ENCODE data around the gene AGBL1. TPM values are rescaled to one million over a fixed set of nuclear protein-coding genes. Genes with fewer than 3 reads are reported as not detected.
A peak's percentile ranks its signal among the peaks of the same experiment; 100 is the strongest.

AGBL1 gene
- under 1 TPM; 0.06 to 0.13 (median 0.09) TPM for polyA plus RNA-seq (ENCODE audit: insufficient read length in 4 of 4)

GRCh38 chr15:86079508-86080266, at the start of gene AGBL1:
Gene AGBL1 (plus strand): TSS chr15:86079871.
- no peak for DNase-seq (ENCODE audit: low read depth in 4 of 4, low spot score in 2 of 4)

- DNase-seq (ENCODE audit: low read depth in 4 of 4, low spot score in 2 of 4) = no peak
These were observed 44.8 kb upstream of the AGBL1 start for GRCh38 chr15:86034904-86035303.

- DNase-seq (ENCODE audit: low read depth in 4 of 4, low spot score in 2 of 4) = no peak
These were observed 43.4 kb upstream of the AGBL1 start for GRCh38 chr15:86036243-86036642.

GRCh38 chr15:86038491-86038890, 41.2 kb upstream of the AGBL1 start:
- no peak for DNase-seq (ENCODE audit: low read depth in 4 of 4, low spot score in 2 of 4)

GRCh38 chr15:86040356-86041033, 39.2 kb upstream of the AGBL1 start:
- DNase-seq (ENCODE audit: low read depth in 4 of 4, low spot score in 2 of 4) = no peak

GRCh38 chr15:86041399-86041798, 38.3 kb upstream of the AGBL1 start:
- DNase-seq (ENCODE audit: low read depth in 4 of 4, low spot score in 2 of 4) = peak in 3 of 4 donors; percentile 11 to 23 (median 23)

GRCh38 chr15:86042226-86042625, 37.4 kb upstream of the AGBL1 start:
- no peak for DNase-seq (ENCODE audit: low read depth in 4 of 4, low spot score in 2 of 4)

- DNase-seq (ENCODE audit: low read depth in 4 of 4, low spot score in 2 of 4) = no peak
These were observed 34.7 kb upstream of the AGBL1 start for GRCh38 chr15:86044981-86045380.

GRCh38 chr15:86054338-86054737, 25.3 kb upstream of the AGBL1 start:
- DNase-seq (ENCODE audit: low read depth in 4 of 4, low spot score in 2 of 4) = no peak

GRCh38 chr15:86055688-86056087, 24.0 kb upstream of the AGBL1 start:
- DNase-seq (ENCODE audit: low read depth in 4 of 4, low spot score in 2 of 4) = no peak

GRCh38 chr15:86059851-86060250, 19.8 kb upstream of the AGBL1 start:
- DNase-seq (ENCODE audit: low read depth in 4 of 4, low spot score in 2 of 4) = no peak

- no peak for DNase-seq (ENCODE audit: low read depth in 4 of 4, low spot score in 2 of 4)
These were observed 19.0 kb upstream of the AGBL1 start for GRCh38 chr15:86060674-86061073.

GRCh38 chr15:86061581-86061980, 18.1 kb upstream of the AGBL1 start:
- no peak for DNase-seq (ENCODE audit: low read depth in 4 of 4, low spot score in 2 of 4)

- no peak for DNase-seq (ENCODE audit: low read depth in 4 of 4, low spot score in 2 of 4)
These were observed 16.9 kb upstream of the AGBL1 start for GRCh38 chr15:86062646-86063243.

GRCh38 chr15:86063356-86064095, 16.1 kb upstream of the AGBL1 start:
- no peak for DNase-seq (ENCODE audit: low read depth in 4 of 4, low spot score in 2 of 4)

GRCh38 chr15:86064326-86064725, 15.3 kb upstream of the AGBL1 start:
- no peak for DNase-seq (ENCODE audit: low read depth in 4 of 4, low spot score in 2 of 4)

GRCh38 chr15:86066174-86066834, 13.4 kb upstream of the AGBL1 start:
- DNase-seq (ENCODE audit: low read depth in 4 of 4, low spot score in 2 of 4) = no peak

- DNase-seq (ENCODE audit: low read depth in 4 of 4, low spot score in 2 of 4) = no peak
These were observed 6.4 kb upstream of the AGBL1 start for GRCh38 chr15:86073281-86073680.

- no peak for DNase-seq (ENCODE audit: low read depth in 4 of 4, low spot score in 2 of 4)
These were observed 3.2 kb upstream of the AGBL1 start for GRCh38 chr15:86076468-86076867.

- DNase-seq (ENCODE audit: low read depth in 4 of 4, low spot score in 2 of 4) = no peak
These were observed 2.6 kb upstream of the AGBL1 start for GRCh38 chr15:86077070-86077469.

Measured in left renal cortex interstitium (tissue), 4 donors.